T-helper 1 cell treated with Interleukin-12 subunit alpha and Interleukin-12 subunit beta and Interleukin-4 antibody, amounts not matched to agents 30 ng/mL and 1 ng/mL, for 36 hours (primary cell): ENCODE results near the gene TAF1A. TPM values are rescaled to one million over a fixed set of nuclear protein-coding genes. Genes with fewer than 3 reads are reported as not detected.
"Not testable (repeated sequence)": the region's sequence is repeated elsewhere in the genome, so short reads cannot be mapped to it uniquely, and the experiment has no call there.

ENCODE experiments used
- intact Hi-C: fragments of 100-400 bp; cut with micrococcal nuclease; formaldehyde crosslinking; loops from one replicate; pipeline ENCODE4 v1.15.1; 2024
- total RNA-seq: library from RNA; stranded (reverse); gene quantifications from 2 replicates; pipeline ENCODE4 v1.2.3, GENCODE V29; 2022

Gene TAF1A
- total RNA-seq, result 10.1 and 12.4 TPM in 2 replicates

DNA sequence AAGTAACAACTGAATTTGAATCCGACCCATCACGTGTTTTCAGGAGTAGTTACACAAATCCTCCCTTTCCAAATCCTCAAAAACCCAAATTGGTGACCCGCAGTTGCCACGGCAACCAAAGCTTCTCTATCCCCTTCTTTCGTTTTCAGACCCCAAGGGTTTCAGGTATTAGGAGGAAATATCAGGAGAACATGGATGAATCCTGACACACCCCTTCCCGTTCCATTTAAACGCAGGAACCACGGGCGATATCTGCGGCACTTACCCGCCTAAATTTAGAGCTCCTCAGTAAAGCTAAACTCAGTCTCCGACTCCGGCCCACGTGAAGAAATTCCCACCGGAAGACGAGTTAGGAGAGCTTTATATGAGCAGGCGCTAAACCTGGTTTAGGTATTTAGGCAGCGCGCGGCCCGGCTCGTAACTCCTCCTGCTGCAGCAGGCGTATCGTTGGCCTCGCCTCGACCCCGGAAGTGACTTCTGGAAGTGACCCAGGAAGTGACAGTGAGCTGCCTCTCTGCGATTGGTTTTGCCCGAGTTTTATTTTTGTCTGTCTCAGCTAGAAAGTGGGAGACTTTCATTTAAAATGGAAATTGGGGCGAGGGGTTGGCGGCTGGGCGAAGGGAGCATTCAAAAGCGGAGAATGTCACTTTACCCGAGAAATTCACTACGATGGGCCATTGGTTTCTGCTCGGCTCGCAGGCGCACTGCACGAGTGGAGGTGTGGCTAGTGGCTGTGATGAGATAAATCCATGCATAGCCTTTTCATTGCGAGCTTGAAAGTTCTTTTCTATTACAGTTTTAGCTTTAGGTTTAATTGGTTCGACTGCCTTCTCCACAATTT, at the start of gene TAF1A:
Gene TAF1A (minus strand): TSS at position 472 of the 841 bp plus-strand sequence.
- intact Hi-C loops, result loop anchor here (1.0 to 10.0 kb wide), 9 partner anchors 28 to 845 kb away; partner anchors contain the start of genes AIDA, BROX, DISP1 and DUSP10

DNA sequence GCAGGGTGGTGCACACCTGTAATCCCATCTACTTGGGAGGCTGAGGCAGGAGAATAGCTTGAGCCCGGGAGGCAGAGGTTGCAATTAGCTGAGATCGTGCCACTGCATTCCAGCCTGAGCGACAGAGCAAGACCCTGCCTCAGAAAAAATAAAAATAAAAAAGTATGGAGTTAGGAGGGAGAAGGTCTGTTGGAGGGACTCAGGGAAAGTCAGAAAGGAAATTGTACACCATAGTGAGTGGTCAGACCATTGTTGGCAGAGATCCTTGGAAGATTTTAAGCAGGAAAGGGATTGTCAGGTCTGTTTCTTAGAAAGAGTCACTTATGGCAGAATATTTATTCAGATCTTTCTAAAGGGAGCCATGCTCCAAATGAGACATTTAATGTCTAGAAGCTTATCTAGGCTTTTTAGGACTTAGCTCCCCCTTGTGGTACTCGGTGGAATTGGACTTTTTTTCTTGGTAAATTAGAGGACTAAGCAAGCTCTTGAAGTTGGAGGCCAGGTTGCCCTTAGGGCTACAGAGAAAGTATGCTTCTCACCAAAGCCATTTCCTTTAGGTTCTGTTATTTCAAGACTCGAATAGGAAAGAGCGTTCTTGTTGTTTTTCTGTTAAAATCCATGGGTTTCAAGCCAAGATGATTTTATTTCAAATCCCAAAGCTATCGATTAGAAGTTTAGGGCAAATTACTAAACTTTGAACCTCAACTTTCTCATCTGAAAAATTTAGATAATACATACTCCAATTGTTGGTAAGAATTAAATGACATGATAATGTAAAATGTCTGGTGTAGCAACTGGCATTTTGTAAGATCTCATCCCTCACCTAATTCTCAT, 44.7 kb upstream of the TAF1A start:
- intact Hi-C loops, result loop anchor here (1.0 kb wide), 6 partner anchors 10 to 538 kb away; partner anchors contain the start of gene TAF1A

- intact Hi-C loops, result no loop called here
Observed at GRCh38 chr1:222632749-222633148, 43.0 kb upstream of the TAF1A start.

- intact Hi-C loops, result no loop called here
Observed at GRCh38 chr1:222631611-222632208, 42.0 kb upstream of the TAF1A start.

- intact Hi-C loops, result no loop called here
Observed at GRCh38 chr1:222629921-222630535, 40.3 kb upstream of the TAF1A start.

GRCh38 chr1:222627232-222627631, 37.5 kb upstream of the TAF1A start:
- intact Hi-C loops, result no loop called here

DNA sequence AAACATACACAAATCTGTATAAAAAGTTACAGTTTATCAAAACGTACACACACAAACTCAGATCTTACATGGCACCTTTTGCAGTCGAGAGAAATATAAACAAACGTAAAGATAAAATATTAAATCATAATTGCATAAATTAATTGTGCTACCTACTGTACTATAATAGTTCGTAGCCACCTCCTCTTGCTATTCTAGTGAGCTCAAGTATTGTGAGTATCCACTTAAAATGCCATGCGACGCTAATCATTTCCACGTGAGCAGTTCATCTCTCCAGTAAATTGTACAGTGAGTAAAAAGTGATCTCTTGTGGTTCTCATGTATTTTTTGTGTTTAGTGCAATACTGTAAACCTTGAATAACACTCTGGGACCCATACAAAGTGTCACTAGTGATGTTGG, 34.5 kb upstream of the TAF1A start:
- intact Hi-C loops, result no loop called here

- intact Hi-C loops, result no loop called here
Observed at GRCh38 chr1:222623458-222623857, 33.7 kb upstream of the TAF1A start.

- intact Hi-C loops, result no loop called here
Observed at GRCh38 chr1:222622765-222623164, 33.0 kb upstream of the TAF1A start.

DNA sequence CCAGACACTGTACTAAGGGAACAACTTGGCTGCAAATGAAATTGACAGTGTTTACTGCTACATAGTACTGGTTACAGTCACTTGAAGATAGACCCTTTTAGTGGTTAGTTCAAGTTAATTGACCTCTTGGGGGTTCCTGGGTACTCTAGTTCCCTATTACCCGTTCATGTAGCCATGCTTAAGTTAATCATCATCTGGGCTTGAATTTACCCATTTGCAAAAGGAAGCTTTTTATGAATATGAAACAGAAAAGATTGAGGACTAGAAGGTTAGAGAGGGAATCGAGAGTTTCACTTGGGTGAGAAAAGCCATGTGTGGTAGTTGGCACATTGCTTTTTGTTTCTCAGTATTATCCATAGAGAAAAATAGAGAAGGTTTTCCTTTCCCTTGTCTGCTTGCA, 30.8 kb upstream of the TAF1A start:
- intact Hi-C loops, result no loop called here

DNA sequence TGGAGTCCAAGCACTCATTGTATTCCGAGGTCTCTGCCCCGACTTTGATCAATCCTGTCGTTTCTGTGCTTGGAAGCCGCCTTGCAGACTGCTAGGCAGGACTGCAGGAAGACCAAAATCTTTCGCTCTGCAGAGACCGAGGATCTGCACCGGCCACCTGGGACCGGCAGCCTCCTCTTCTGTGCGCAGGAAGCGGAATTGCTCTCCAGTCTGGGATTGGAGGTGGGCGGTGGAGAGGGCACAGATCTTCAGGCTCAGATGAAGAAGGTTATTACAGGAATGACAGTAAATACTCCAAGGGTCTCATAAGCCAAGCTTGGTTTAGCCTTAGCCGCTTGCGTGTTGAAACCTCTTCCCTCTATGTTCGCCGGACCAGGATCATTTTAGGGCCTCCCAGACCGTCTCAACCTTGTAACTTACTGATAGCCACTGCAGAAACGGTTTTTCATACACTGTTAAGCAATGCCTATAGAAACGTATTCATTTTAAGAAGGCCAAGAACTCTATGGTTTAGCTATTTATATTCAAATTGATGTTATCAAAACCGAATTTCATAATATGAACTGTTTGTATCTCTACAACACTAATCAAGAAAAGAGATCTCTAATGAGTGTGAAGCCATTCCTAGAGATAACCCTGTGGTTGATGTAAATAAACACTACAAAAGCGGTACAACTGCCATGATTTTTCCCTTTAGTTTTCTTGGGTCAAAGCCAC, 29.3 kb upstream of the TAF1A start:
- intact Hi-C loops, result loop anchor here (1.0 to 10.0 kb wide), 3 partner anchors 15 to 524 kb away; partner anchors contain the start of genes DISP1 and TLR5

DNA sequence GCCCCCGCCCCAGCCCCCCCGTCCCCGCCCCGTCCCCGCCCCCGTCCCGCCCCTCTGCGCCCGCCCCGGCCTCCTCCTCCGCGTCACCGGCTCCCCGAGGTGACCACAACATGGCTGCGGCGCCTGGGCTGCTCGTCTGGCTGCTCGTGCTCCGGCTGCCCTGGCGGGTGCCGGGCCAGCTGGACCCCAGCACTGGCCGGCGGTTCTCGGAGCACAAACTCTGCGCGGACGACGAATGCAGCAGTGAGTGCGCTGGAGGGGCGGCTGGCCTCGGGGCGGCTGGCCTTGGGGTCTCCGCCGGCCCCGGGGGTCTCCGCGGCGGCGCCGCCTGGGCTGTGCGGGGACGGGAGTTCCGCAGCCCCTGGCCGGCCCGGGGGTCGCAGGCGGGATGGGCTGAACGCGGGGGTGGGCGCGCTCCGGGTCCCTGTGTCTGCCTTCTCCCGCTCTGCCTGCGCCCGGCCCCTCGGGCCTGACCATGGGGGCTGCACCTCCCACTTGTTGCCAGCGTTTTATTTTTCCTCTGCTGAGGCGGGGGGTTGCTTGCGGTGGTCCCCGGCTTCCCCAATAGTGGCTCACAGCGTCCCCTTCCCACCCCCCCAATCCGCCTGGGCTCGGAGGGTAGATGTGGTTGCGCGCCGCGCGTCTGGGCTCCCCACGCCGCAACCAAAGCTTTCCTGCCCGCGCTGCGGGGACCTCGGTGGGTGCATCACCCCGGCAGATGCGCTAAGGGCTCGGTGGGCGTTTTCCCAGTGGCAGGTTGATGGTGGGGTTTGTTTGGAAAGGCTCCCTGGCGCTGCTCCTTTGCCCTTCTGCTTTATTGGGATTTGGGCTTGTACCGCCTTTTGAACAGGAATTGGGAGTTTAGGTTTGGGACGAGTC, 28.5 kb upstream of the TAF1A start, which contains the start of gene MIA3:
Gene MIA3 (plus strand): TSS at position 97 of the 879 bp plus-strand sequence. CDS start 14 bp downstream, at position 111.
- intact Hi-C loops, result loop anchor here (1.0 to 10.0 kb wide), 2 partner anchors 197 to 525 kb away; partner anchors contain the start of genes DISP1 and TLR5

- intact Hi-C loops, result loop anchor here (1.0 to 10.0 kb wide), 7 partner anchors 27 to 875 kb away; partner anchors contain the start of genes DISP1, DUSP10 and TAF1A
Observed at GRCh38 chr1:222617367-222617951, 27.7 kb upstream of the TAF1A start.

GRCh38 chr1:222616525-222616924, 26.8 kb upstream of the TAF1A start:
- intact Hi-C loops, result loop anchor here (10.0 kb wide), 1 partner anchor 198 kb away; the partner anchor contains the start of gene DISP1

GRCh38 chr1:222613627-222614026, 23.9 kb upstream of the TAF1A start:
- intact Hi-C loops, result loop anchor here (10.0 kb wide), 1 partner anchor 201 kb away; the partner anchor contains the start of gene DISP1

- intact Hi-C loops, result loop anchor here (10.0 kb wide), 1 partner anchor 204 kb away; the partner anchor contains the start of gene DISP1
Observed at GRCh38 chr1:222610728-222611127, 21.0 kb upstream of the TAF1A start.

DNA sequence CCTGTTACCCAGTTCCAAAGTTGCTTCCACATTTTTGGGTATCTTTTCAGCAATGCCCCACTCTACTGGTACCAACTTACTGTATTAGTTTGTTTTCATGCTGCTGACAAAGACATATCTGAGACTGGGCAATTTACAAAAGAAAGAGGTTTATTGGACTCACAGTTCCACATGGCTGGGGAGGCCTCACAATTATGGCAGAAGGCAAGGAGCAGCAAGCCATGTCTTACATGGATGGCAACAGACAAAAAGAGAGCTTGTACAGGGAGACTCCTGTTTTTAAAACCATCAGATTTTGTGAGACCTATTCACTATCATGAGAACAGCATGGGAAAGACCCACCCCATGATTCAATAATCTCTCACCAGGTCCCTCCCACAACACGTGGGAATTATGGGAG, 19.4 kb upstream of the TAF1A start:
- intact Hi-C loops, result not testable (repeated sequence)

- intact Hi-C loops, result no loop called here
Observed at GRCh38 chr1:222606757-222607156, 17.0 kb upstream of the TAF1A start.
